Measurements from ENCODE around the gene GPR107.

Gene GPR107

DNA sequence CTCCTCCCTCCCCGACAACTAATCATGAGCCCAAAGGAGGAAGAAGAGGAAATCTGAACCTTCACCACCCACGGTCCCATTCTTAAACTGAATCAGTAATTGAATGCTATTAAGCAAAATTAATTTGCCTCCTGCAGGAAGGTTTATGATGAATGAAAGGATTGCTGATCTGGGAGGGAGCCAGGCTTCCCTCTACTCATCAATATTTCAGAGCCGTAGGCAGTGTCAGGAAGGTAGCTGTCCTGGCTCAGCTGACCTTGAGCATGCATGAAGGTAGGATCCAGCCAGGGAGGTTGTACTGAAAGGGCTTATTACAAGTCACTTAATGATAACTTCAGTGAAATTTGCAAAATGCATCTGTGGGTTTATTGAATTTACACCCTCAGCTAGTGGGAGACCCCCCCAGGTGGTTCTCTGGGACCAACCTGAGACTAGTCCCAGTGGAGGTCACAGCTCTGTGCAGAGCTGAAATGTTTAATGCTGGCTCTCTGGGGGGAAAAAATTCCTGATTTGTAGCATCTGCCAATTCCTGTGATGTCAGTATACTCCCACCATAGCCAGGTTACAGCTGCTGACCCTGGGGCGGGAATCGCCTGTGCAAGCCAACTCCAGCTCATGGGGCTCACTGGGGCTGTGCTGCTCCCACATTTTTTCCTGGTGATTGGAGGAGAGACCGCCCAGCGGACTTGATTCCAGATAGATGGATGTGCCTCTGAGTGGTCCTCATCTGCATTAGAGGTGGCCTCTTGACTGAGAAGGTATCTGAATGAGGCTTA is 70.6 kb downstream of the GPR107 start:
- no peak overlapping the region for H3K4me3 ChIP-seq (ENCODE audit: low read length)
- no peak for DNase-seq (ENCODE audit: low read depth)
- TF ChIP-seq, protein P1, sequence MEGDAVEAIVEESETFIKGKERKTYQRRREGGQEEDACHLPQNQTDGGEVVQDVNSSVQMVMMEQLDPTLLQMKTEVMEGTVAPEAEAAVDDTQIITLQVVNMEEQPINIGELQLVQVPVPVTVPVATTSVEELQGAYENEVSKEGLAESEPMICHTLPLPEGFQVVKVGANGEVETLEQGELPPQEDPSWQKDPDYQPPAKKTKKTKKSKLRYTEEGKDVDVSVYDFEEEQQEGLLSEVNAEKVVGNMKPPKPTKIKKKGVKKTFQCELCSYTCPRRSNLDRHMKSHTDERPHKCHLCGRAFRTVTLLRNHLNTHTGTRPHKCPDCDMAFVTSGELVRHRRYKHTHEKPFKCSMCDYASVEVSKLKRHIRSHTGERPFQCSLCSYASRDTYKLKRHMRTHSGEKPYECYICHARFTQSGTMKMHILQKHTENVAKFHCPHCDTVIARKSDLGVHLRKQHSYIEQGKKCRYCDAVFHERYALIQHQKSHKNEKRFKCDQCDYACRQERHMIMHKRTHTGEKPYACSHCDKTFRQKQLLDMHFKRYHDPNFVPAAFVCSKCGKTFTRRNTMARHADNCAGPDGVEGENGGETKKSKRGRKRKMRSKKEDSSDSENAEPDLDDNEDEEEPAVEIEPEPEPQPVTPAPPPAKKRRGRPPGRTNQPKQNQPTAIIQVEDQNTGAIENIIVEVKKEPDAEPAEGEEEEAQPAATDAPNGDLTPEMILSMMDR (IDR thresholded peaks at IDR 0.05; ENCODE audit: insufficient read depth, low read depth, low read length, missing control alignments) = no peak

DNA sequence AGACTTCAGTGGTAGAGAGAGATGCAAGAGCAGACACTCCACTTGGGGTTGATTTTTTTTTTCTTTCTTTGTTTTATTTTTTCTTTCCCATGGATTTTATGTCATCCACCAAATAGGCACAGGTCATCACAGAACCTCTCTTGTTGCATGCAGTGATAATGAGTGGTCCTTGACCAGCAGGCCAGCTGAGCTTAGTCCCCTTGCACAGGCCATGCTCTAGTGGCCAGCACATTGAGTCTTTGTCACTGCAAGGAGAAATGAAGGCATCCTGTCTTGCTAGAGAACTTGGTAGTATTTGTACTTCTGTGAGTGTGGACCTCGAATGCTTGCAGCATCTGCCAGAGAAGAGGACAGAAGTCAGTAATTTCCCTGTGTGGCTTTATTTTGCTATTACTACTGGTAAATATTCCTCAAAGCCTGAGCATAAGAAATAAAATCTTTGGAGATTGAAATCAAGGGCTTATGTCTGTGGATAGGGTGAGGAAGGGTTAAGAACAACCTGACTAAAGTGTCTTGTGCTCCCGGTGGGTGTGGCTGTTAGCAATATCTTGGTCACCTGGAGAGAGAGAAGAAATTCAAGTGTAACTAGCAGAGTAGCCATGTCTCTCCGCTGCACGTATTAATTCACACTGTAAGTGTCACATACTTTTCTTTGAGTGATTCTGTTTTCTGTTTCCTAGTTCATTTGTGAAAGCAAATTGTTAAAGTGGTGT is 73.2 kb downstream of the GPR107 start:
- H3K4me3 ChIP-seq (ENCODE audit: low read length) = no peak overlapping the region
- TF ChIP-seq, protein P1 (IDR thresholded peaks at IDR 0.05; ENCODE audit: insufficient read depth, low read depth, low read length, missing control alignments) = no peak
- peak; percentile 62 for DNase-seq (ENCODE audit: low read depth)

DNA sequence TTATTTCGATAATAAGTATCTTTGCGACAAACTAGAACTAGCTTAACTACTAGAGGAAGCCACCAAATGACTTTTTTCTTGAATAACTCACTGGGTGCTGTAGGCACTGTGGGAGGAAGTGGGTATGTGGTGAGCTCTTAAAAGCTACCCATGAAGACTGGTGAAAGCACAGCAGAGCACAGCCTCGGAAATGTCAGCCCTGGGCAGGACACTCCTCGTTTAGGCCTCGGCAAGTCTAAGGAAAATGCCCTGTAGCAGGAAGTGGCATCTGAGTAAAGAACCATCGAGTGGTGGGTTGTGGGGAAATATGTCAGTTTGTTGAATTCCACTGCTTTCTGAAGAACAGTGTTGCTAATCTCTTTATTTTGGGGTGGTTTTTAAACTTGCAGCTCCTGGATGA is 74.5 kb downstream of the GPR107 start:
- DNase-seq (ENCODE audit: low read depth) = no peak
- H3K4me3 ChIP-seq (ENCODE audit: low read length) = no peak overlapping the region
- TF ChIP-seq, protein P1 (IDR thresholded peaks at IDR 0.05; ENCODE audit: insufficient read depth, low read depth, low read length, missing control alignments) = no peak

DNA sequence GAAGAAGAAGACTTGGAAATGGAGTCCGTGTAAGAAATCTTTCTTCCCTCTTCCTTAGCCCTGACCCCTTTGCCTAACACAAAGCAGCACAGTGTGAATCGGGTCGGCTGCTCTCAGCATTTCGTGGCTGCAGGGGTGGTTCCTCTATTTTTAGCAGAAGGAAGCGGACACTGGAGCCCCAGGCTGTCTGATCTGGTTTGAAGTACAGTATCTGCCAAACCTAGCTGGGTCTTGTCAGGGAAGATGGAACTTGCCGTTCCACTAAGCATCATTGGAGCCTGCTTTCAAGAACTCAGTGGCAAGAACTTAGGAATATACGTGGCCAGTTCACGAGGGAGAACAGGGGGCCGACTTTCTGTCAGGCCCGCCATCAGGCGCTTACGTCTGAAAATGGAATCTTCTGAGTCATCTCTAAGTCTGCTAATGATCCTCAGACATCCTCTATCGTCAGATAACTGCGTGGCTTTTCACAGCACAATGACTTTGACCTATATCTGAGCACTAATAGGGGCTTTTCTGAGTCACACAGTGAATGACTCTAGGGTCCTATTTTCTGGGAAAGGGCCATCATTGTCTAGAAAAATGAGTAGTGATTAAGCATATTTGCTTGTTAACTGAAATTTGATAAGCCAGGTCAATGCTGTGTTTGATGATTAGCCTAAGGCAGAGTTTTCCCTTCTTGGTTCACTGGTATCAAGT is 75.2 kb downstream of the GPR107 start:
- DNase-seq (ENCODE audit: low read depth) = peak; percentile 64
- TF ChIP-seq, protein P1 (IDR thresholded peaks at IDR 0.05; ENCODE audit: insufficient read depth, low read depth, low read length, missing control alignments) = no peak
- H3K4me3 ChIP-seq (ENCODE audit: low read length) = no peak overlapping the region

DNA sequence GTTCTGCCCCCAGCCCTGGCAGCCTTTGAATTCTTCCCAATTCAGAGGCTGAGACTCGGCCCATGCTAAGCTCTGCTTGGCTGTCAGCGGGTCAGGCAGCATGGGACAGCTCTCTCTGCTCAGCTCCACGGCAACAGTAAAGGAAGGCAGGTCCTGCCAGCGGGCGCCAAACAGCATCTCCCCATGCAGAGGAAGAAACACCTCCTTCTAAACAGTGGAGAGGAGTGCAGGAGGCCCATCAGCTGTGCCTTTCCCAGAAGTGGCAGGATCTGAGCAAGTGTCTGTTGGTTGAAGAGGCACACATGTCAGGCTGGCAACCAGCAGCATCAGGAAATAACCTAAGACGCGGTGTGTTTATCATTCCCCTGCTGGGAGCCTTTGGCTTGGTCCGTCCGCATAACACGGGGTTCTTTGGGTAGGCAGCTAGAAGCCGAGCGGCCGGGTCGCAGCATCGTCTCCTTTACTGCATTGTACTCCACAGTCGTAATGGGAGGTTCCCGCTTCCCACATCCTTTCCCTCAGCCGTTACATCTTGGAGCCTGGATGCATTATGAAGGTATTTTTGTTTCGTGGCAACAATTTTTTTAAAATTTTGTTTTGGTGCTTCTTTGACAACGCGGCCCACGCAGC is 75.8 kb downstream of the GPR107 start:
- DNase-seq (ENCODE audit: low read depth) = no peak
- TF ChIP-seq, protein P1 (IDR thresholded peaks at IDR 0.05; ENCODE audit: insufficient read depth, low read depth, low read length, missing control alignments) = no peak
- no peak overlapping the region for H3K4me3 ChIP-seq (ENCODE audit: low read length)

DNA sequence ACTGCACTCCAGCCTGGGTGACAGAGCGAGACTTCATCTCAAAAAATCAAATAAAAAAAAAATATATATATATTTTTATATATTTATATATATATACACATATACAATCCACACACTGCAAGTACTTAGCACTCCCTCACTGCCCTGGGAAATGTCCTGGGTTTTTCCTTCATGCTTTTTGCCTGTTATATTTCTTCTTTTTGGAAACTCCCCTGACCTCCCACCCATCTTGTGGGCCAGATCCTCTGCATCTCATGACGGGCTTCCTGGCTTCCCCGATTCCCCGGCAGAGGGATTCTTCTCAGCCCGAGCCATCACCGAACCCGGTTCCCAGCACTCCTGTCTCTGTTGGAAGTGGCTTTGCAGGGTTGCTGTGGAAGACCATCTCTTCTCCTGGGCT is 79.0 kb downstream of the GPR107 start:
- TF ChIP-seq, protein P1 (IDR thresholded peaks at IDR 0.05; ENCODE audit: insufficient read depth, low read depth, low read length, missing control alignments) = no peak
- no peak overlapping the region for H3K4me3 ChIP-seq (ENCODE audit: low read length)
- DNase-seq (ENCODE audit: low read depth) = no peak
